Measurements from ENCODE around the gene STIM1.

DNA sequence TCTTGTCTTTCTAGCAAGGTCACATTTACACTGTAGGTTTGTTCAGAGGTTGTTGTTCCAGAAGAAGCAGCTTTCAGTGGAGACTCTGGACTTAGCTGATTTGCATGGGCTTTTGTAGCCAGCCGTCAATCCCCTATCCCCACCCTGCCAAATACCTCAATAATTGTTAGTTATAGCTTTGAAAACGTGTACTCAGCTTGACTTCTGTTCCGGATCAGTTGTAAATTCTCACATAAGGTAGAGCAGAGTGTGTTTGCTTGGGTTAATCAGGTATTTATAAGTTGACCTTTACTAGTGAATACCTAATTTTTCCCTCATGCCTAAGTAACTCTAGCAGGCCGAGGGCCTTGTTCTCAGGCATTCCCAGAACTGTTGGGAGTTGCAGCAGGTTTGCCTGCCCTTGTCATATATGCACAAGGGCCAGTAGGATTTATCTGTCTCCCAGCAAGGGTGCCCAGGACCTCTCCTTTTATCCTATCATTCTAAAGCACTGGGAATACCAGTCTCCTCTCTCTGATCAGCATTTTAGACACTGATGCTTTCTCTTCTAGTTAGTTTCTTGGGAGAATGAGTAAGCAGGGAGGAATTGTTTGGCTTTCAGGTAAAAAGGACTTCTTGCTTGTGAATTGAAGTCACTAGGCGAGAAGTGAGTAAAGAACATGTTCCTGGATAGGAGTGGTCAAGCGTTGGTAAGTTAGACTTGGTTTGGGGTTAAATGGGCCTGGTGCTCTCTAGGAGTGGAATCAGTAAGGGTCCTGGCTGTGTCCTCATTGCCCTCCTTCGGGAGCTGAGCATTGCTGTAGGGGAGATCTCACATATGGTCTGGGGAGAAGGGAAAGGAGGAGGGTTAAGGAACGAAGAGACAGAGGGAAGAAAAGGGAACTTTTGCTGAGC, 22.1 kb downstream of the STIM1 start:
- TF ChIP-seq CTCF (IDR thresholded peaks at IDR 0.05) (no peak), EP300 (IDR thresholded peaks at IDR 0.05) (no peak)

Data from esophagus muscularis mucosa (tissue), 3 donors.